ENCODE measurements around the gene SMIM24.
"Not testable (repeated sequence)": the region's sequence is repeated elsewhere in the genome, so short reads cannot be mapped to it uniquely, and the experiment has no call there.

The SMIM24 gene

DNA sequence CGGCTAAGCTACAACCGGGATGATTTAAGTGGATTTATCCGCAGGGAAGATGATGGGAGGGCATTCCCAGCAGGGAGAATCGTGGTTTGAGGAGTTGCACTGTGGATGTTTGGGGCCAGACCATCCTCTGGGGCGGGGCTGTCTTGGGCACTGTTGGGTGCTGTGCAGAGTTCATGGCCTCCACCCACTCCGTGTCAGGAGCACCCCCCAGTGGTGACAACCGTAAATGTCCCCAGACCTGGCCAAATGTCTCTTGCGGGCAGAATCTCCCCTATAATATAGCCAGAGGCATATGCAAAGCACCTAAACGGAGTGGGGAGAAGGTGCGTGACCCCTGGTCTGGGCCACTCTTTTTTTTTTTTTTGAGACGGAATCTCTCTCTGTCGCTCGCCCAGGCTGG is 40.2 kb downstream of the SMIM24 start:
- peak in 5 of 56 donors; percentile 11 to 32 (median 19) for DNase-seq

DNA sequence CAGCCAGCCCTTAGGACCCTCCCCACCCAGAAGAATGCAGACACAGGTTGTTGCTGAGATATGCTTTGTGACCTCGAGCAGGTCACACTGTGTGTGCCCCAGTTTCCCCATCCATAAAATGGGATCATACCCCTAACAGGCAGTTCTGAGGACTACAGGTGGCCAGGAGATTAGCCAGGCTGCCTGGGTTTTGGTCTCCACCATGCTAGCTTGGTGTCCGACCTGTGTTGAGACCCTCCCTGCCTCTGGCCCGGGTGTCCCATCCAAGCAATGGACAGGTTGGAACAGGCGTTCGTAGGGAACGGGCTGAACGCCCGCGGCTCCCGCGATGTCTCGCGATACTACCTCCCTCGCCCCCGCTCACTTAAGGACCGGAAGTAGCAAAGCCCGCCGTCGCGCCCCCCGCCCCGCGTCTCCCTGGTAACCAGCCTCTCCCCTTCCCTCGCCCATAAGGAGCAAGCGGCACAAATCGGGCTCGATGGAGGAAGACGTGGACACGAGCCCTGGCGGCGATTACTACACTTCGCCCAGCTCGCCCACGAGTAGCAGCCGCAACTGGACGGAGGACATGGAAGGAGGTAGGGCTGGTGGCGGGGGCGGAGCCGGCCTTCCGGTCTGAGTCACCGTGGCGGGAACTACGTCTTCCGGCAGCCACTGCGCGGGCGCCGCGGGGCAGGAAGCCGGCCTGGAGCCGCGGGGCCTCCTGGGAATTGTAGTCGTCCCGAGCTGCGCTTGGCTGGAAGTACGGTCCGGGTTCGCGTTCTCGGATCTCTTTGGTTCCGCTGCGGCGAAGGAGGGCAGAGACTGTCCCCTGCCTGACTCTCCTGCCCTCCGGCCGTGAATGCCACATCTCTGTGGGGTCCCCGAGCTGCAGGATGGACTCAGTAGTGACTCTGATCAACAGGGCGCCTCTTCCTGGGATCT is 45.4 kb downstream of the SMIM24 start:
- peak; percentile 61 to 95 (median 90) for DNase-seq

DNA sequence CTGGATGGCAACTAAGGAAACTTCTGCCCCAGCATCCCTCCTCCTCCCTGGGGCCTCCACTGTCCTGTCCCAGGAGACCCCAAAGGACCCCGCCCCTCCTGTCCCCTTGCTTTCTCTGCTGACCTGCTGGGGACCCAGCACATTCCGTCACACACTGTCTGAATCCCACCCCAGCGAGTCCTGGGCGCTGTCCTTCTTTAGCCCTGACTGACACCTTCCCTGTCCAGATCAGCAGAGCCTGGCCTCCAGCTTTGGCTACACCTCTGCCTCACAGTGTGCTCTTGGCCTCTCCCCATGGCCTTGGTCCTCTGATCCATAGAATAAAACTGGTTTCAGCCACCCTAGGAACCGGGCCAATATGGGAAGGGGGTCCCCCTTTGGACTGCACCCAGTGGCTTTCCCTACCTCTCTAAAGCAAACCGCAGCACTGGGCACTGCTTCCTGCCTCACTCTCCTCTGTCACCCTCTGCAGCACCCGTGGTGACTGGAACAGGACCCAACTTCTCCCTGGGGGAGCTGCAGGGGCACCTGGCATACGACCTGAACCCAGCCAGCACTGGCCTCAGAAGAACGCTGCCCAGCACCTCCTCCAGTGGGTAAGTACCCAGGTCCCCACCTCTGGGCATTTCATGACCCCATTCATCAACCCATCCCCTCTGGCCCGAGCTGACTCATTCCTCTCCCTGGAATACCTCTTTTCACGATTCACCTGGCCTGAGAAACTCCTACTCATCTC is 46.4 kb downstream of the SMIM24 start:
- DNase-seq: no peak

DNA sequence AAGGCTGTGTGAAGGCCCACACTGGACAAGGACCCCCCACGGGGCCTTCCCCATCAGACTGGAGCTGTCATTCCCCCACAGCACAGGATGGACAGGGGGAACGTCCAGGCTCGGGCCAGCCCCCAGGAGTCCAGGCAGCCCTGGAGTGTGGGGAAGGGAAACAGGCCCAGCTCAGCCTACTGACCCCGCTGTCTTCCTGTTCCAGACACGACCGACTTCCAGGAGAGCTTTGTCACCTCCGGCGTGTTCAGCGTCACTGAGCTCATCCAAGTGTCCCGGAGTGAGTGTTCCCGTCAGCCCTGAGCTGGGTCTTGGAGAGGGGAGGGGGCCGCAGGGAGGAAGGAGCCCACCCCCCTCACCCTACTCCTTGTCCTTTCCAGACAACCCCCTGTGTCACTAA is 47.0 kb downstream of the SMIM24 start:
- DNase-seq: no peak

DNA sequence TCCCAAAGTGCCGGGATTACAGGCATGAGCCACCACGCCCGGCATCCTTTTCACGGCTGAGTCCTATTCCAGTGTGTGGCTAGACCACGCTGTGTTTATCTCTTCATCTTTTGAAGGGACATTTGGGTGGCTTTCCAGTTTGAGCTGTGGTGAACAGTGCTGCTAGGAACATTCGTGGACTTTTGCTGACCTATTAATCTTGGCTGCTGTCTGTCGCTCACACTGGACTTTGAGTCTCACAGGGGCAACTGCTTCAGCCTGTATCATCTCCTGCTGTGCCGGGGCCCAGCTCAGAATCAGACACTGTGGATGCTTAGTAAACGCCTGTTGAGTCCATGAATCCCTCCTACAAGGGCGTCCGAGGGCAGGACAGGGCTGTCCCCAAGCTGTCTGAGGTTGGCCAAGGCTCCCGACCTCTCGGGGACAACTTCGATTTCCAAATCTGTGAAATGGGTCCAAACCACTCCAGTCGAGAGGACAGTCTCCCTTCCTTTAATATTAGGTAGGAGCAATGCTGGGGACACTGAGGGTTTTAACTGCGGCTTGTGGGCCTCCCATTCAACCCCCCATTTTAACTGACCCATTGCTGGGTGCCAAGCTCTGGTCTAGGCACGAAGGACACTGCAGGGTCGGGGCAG is 48.4 kb downstream of the SMIM24 start:
- no peak for DNase-seq

DNA sequence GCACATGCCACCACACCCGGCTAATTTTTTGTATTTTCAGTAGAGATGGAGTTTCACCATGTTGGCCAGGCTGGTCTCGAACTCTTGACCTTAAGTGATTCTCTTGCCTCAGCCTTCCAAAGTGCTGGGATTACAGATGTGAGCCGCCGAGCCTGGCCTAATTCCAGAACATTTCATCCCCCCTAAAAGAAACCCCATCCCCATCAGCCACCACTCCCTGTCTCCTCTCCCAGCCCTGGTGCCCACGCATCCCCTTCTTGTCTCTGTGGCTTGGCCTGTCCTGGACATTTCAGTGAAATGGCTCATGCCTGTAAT is 50.0 kb downstream of the SMIM24 start:
- DNase-seq: not testable (repeated sequence)

DNA sequence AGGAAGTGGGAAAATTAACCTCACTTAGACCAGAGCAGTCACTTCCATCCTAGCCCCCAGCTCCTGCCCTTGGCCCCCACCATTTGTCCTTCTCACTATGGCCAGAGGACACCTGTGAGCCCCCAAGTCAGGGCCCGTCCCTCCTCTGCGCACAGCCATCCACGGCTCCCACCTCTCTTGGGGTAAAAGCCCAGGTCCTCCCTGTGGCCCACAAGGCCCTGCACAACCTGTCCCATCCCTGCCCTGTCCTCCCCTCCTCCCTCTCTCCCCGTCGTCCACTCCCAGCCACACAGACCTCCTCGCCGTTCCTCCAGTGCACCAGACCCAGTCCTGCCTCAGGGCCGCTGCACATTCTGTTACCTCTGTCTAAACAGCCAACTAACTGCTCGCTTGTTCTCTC is 53.9 kb downstream of the SMIM24 start:
- no peak for DNase-seq
